Right lobe of liver (tissue), 6 donors: ENCODE measurements around the gene AGAP3. TPM values are rescaled to one million over a fixed set of nuclear protein-coding genes. Genes with fewer than 3 reads are reported as not detected.

ENCODE experiments used
- ATAC-seq, 4 donors: fragments of 200-7000 bp; cut with Tn5 transposase; one replicate each; pipeline ENCODE4 v1.9.1; 2020; ENCODE audit warnings: mild to moderate bottlenecking in 4 of 4, moderate library complexity in 4 of 4
- DNase-seq, 3 donors: peaks; one replicate each; pipeline ENCODE4 v3.0.0-alpha.2; 2020
- H3K27ac ChIP-seq, 3 donors: fragments of 200-600 bp; one replicate each; pipeline ENCODE4 v1.8.0; 2022
- H3K27me3 ChIP-seq, 2 donors: fragments of 200-600 bp; one replicate each; pipeline ENCODE4 v1.8.0; 2022
- H3K36me3 ChIP-seq, 4 donors: fragments of 200-600 bp; sonication (generic) in 1 of 4; one replicate each; pipeline versions ENCODE4 v1.5.1 to v1.8.0; 2017 to 2022; ENCODE audit warnings: control low read depth in 1 of 4
- H3K4me1 ChIP-seq, 4 donors: fragments of 200-600 bp; sonication (generic) in 1 of 4; one replicate each; pipeline versions ENCODE4 v1.5.1 to v1.8.0; 2017 to 2022; ENCODE audit warnings: control low read depth in 1 of 4
- H3K4me3 ChIP-seq, 3 donors: fragments of 200-600 bp; one replicate each; pipeline ENCODE4 v1.8.0; 2022
- H3K9me3 ChIP-seq, 4 donors: fragments of 200-600 bp; sonication (generic) in 1 of 4; one replicate each; pipeline versions ENCODE4 v1.5.1 to v1.8.0; 2017 to 2022; ENCODE audit warnings: control low read depth in 1 of 4
- CTCF ChIP-seq, 4 donors: fragments of 200-600 bp in 3 of 4; fragments of 450-650 bp in 1 of 4; IDR thresholded peaks; one replicate each; pipeline versions ENCODE4 v1.5.1 to v1.8.0; 2016 to 2022; ENCODE audit warnings: antibody characterized with exemption in 4 of 4, mild to moderate bottlenecking in 2 of 4
- POLR2A ChIP-seq: fragments of 450-650 bp; IDR thresholded peaks from one replicate; pipeline ENCODE4 v1.6.1; 2017; ENCODE audit warnings: antibody characterized with exemption, mild to moderate bottlenecking
- WGBS: methylation state at CpG from one replicate; pipeline ENCODE4 v1.1.6; 2018; ENCODE audit warnings: low coverage, low lambda C conversion rate; ENCODE audit not compliant: insufficient coverage; ENCODE audit errors: missing lambda C conversion rate; 5-methylcytosine and 5-hydroxymethylcytosine counted together
- intact Hi-C, 2 donors: fragments of 100-400 bp; cut with DNase I; formaldehyde crosslinking; loops; one replicate each; pipeline versions ENCODE4 v1.11.2 to v1.14.1; 2022
- total RNA-seq, 6 experiments: library from RNA; depleted of rRNA in 2 of 6; stranded (reverse); fragments of >200 nt in 2 of 6; fragmentation: NEBNext Ultra II Directional in 3 of 6; extraction: Animal tissue kit (Norgen Biotek cat#: 25700) in 3 of 6; gene quantifications; one replicate each; pipeline versions ENCODE4 v1.1.0 to v1.2.4, GENCODE V29; 2016 to 2023
- donor health status: DM: no; HTN: yes; CAD: no.
- donor health status: DM: no; HTN: no; CAD: no.
- donor health status: DM: no; HTN: no; CAD: no.
- donor health status: DM: no; HTN: yes; CAD: no.
- donor health status: DM: no; HTN: yes; CAD: no.

The AGAP3 gene
- total RNA-seq, 6 experiments from 2014 or later = 36.3 to 44.3 (median 39.5) TPM

GRCh38 chr7:151191544-151191943, 105.3 kb downstream of the AGAP3 start:
- no peak overlapping the region for H3K4me3 ChIP-seq
- no peaks in the 10 kb centered on the region for H3K9me3 ChIP-seq
- no peaks in the 10 kb centered on the region for H3K4me1 ChIP-seq
- WGBS = 70% methylated on average over 7 of the region's 12 CpGs
- intact Hi-C loops = no loop called here
- DNase-seq (no peak), ATAC-seq (no peak)
- H3K27me3 ChIP-seq = no peaks in the 10 kb centered on the region
- TF ChIP-seq CTCF (IDR thresholded peaks at IDR 0.05) = no peak
- no peak for TF ChIP-seq POLR2A
- no peak overlapping the region for H3K27ac ChIP-seq
- no peaks in the 10 kb centered on the region for H3K36me3 ChIP-seq

- Histone ChIP-seq H3K36me3 (no peaks in the 10 kb centered on the region), H3K4me1 (no peaks in the 10 kb centered on the region), H3K9me3 (no peaks in the 10 kb centered on the region), H3K27me3 (no peaks in the 10 kb centered on the region), H3K4me3 (no peak overlapping the region), H3K27ac (no peak overlapping the region)
- intact Hi-C loops = no loop called here
- ATAC-seq (no peak), DNase-seq (no peak)
- WGBS = no CpG with 5 or more reads among the region's 23 CpGs
- no peak for TF ChIP-seq POLR2A
- TF ChIP-seq CTCF (IDR thresholded peaks at IDR 0.05) = no peak
These were observed 105.8 kb downstream of the AGAP3 start for GRCh38 chr7:151192002-151192539.

GRCh38 chr7:151193203-151193978, 107.1 kb downstream of the AGAP3 start:
- WGBS = 81% methylated on average over 9 of the region's 14 CpGs

More at GRCh38 chr7:151193203-151193978, 107.1 kb downstream of the AGAP3 start:
- ATAC-seq (no peak), DNase-seq (no peak)
- H3K27ac ChIP-seq = no peak overlapping the region
- intact Hi-C loops = no loop called here
- TF ChIP-seq CTCF (IDR thresholded peaks at IDR 0.05) (no peak), POLR2A (no peak)
- H3K36me3 ChIP-seq = no peaks in the 10 kb centered on the region
- no peaks in the 10 kb centered on the region for H3K9me3 ChIP-seq
- no peak overlapping the region for H3K4me3 ChIP-seq
- H3K4me1 ChIP-seq = no peaks in the 10 kb centered on the region
- no peaks in the 10 kb centered on the region for H3K27me3 ChIP-seq

Other genes starting within 250 kb of the AGAP3 start
- gene AOC1, start 234.0 kb upstream of the AGAP3 start, total RNA-seq = 10 to 100 TPM in 1 of 6 experiments, 1 to 10 TPM in 2, not detected in 3; 2.2 to 17.5 (median 9.4) TPM
- under 1 TPM in 5 of 6 experiments, not detected in 1; 0.11 to 0.69 (median 0.18) TPM for gene KCNH2, start 108.2 kb upstream of the AGAP3 start, total RNA-seq
- gene NOS3, start 95.5 kb upstream of the AGAP3 start, total RNA-seq = 1 to 10 TPM; 2.4 to 9.2 (median 5.0) TPM
- gene ATG9B, start 62.0 kb upstream of the AGAP3 start, total RNA-seq = under 1 TPM in 1 of 6 experiments, not detected in 5; 0.40 TPM
- 10 to 100 TPM; 22.3 to 33.8 (median 26.8) TPM for gene ABCB8, start 58.0 kb upstream of the AGAP3 start, total RNA-seq
- 1 to 10 TPM in 5 of 6 experiments, under 1 TPM in 1; 0.53 to 1.2 (median 1.2) TPM for gene ASIC3, start 37.9 kb upstream of the AGAP3 start, total RNA-seq
- gene CDK5, start 28.6 kb upstream of the AGAP3 start, total RNA-seq = 1 to 10 TPM; 5.0 to 9.6 (median 6.1) TPM
- 100 to 1,000 TPM in 4 of 6 experiments, 10 to 100 TPM in 2; 74.0 to 140 (median 106) TPM for gene SLC4A2, start 26.9 kb upstream of the AGAP3 start, total RNA-seq
- 10 to 100 TPM; 33.4 to 48.8 (median 43.9) TPM for gene FASTK, start 5.7 kb upstream of the AGAP3 start, total RNA-seq
- gene TMUB1, start 3.0 kb upstream of the AGAP3 start, total RNA-seq = 10 to 100 TPM; 27.7 to 63.1 (median 41.8) TPM
- gene GBX1, start 81.2 kb downstream of the AGAP3 start, total RNA-seq = not detected
- not detected for gene ASB10, start 100.8 kb downstream of the AGAP3 start, total RNA-seq
- gene H2BK1, start 124.0 kb downstream of the AGAP3 start, total RNA-seq = not detected
- 10 to 100 TPM in 4 of 6 experiments, 1 to 10 TPM in 2; 7.3 to 22.3 (median 11.4) TPM for gene ABCF2, start 140.7 kb downstream of the AGAP3 start, total RNA-seq
- 10 to 100 TPM; 11.9 to 20.7 (median 17.7) TPM for gene CHPF2, start 146.0 kb downstream of the AGAP3 start, total RNA-seq
- 1 to 10 TPM; 2.4 to 7.3 (median 2.7) TPM for gene SMARCD3, start 162.2 kb downstream of the AGAP3 start, total RNA-seq